A673 (cell line): ENCODE results near the gene LCN10.

Source experiments
- CTCF ChIP-seq: fragments of 300-800, 200-600 bp; sonication (generic); conservative IDR thresholded peaks from 2 replicates; pipeline ENCODE4 v1.5.1; 2017; ENCODE audit warnings: low read depth, mild to moderate bottlenecking, antibody characterized with exemption, low read length, moderate library complexity, mixed read lengths
- EZH2 ChIP-seq: fragments of 200-600 bp; sonication (generic); IDR thresholded peaks from 2 replicates; pipeline ENCODE4 v1.6.1; 2017; ENCODE audit warnings: borderline replicate concordance, low read depth, mild to moderate bottlenecking, mixed read lengths, antibody characterized with exemption, low read length; ENCODE audit not compliant: poor library complexity, severe bottlenecking

- TF ChIP-seq CTCF (no peak), EZH2 (no peak)
These were observed 44.8 kb downstream of the LCN10 start for GRCh38 chr9:136697821-136698526.
